Germinal center (tissue), 1 donor: ENCODE measurements around the gene METAP2.
"Not testable (repeated sequence)": the region's sequence is repeated elsewhere in the genome, so short reads cannot be mapped to it uniquely, and the experiment has no call there.

Experiments
- DNase-seq: peaks from one replicate; pipeline ENCODE4 v3.0.0; 2012; ENCODE audit warnings: mixed read lengths, low spot score

Gene METAP2

DNA sequence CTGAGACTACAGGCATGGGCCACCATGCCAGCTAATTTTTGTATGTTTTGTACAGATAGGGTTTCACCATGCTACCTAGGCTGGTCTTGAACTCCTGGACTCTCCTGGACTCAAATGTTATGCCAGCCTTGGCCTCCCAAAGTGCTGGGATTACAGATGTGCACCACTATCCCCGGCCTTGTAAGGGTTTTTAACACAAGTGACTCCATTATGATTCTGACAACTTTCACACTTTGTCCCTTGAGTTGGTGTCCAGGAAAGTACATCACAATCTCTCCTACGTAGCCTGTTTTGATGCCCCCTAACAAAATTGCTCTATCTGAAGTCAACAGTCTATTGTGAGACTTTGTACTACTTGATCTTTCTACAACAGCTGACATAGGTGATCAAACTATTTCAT, 11.4 kb upstream of the METAP2 start:
- DNase-seq: no peak

- DNase-seq: no peak
Measured at GRCh38 chr12:95463050-95463449, 10.9 kb upstream of the METAP2 start.

GRCh38 chr12:95463776-95464175, 10.2 kb upstream of the METAP2 start:
- not testable (repeated sequence) for DNase-seq

DNA sequence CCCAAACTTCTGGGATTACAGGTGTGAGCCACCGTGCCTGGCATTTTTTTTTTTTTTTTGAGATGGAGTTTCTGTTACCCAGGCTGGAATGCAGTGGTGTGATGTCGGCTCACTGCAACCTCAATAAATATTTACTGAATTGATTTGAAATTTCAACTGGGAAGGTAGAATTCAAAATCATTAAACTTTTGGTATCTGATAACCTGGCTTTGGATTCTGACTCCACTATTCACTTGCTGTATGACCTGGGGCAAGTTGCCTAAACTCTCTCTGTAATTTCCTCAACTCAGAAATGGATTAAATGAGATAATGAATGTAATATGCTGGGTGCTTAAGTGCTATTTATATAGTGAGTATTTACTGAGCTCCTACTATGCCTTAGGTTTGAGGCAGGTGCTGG, 8.7 kb upstream of the METAP2 start:
- no peak for DNase-seq

DNA sequence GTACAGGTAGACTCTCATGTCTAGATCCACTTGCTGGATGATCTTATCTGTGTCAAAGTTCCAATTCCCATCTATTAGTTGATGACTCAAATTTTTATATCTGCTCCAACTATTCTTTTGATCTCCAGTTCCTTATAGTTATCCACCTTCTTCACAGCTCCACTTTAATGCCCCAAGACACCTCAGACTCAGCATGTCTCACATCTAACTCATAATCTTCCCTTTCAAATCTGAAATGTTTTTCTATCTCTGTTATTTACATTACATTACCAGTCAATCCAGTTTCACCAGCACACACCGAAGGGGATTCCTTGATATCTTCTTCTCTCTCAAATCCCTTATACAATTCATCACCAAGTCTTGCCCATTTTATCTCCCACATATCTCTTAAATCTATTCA, 3.7 kb upstream of the METAP2 start:
- no peak for DNase-seq

DNA sequence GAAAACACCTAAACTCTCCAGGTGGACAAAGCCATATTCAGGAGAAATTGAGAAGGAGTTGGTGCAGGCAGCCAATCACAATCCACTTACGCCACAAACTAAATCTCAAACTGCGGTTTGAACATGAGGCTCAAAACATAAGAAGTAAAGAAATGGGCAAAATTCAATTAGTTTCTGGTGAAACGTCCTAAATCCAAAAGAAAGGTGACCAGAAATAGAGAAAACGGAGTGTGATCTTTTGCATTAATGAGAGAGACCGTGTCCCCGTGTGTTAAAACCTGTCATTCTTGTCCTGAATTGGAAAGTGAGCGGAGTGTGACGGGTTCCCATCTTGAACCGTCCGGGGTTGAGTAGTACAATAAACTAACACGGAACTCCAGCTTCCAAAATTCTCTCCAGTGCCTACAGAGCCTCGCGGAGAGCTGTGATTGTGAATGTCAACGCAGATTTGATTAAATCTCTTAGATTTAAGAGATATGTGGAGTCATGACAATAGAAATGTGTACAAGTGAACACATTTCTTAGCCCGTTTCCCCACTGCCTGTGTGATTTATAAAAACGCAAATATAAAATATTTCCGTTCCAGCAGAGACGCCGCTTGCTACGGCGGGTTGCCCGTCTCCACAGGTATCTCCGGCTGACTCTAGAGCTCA, 595 bp upstream of the METAP2 start:
- peak; percentile 48 for DNase-seq

DNA sequence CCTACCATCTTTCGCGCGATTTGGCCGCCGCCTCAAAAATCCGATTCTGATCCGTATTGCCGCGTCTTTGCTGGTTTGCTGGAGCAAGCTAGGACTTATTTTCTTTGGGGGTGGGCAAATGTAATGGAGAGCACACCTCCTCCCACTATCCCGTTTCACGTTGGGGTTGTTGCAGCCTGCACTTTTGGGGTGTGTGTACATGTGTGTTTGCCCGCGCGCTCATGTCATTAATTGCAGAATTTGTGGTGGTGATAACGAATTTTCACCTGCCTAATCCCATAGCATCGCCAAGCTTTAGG, 657 bp downstream of the METAP2 start:
- no peak for DNase-seq

DNA sequence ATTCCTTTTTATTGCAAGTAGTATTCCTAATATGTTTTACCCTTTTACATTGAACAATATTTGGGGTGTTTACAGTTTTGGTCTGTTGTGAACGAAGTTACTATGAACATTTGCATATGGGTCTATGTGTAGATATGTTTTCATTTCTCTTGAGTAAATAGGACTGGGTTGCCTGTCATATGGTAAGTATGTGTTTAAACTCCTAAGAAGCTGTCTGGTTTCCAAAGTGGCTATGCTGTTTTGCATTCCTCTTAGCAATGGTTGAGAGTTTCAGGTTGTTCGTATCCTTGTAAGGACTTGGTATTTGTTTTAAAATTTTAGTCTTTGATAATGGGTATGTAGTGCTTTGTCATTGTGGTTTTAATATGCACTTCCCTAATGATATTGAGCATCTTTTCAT, 6.3 kb downstream of the METAP2 start:
- no peak for DNase-seq

DNA sequence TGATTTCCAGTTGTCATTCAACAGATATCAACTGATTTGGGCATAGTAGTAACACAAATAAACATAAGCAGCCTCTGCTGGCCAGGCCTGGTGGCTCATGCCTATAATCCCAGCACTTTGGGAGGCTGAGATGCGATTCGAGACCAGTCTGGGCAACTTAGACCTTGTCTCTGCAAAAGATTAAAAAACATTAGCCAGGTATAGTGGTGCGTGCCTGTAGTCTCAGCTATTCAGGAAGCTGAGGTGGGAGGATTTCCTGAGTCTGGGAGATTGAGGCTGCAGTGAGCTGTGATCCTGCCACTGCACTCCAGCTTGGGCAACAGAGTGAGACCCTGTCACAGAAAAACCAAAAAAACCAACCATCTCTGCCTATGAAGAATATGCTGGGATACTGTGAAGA, 7.1 kb downstream of the METAP2 start:
- no peak for DNase-seq

DNA sequence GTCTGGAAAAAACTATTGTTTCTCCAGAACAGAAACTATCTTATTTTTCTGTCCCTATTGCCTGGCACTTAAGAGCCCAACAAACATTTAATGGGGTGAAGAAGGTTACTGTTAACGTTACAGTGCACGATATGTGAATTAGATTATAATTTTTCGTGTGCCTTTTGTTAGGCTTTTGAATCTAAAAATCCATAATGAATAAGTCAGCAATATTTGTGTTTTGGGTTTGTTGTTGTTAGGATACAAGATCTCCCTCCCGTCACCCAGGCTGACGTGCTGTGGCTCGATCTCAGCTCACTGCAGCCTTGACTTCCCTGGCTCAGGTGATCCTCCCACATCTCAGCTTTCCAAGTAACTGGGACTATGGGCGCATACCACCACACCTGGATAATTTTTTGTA, 7.9 kb downstream of the METAP2 start:
- DNase-seq: no peak

GRCh38 chr12:95482564-95482963, 8.6 kb downstream of the METAP2 start:
- not testable (repeated sequence) for DNase-seq

DNA sequence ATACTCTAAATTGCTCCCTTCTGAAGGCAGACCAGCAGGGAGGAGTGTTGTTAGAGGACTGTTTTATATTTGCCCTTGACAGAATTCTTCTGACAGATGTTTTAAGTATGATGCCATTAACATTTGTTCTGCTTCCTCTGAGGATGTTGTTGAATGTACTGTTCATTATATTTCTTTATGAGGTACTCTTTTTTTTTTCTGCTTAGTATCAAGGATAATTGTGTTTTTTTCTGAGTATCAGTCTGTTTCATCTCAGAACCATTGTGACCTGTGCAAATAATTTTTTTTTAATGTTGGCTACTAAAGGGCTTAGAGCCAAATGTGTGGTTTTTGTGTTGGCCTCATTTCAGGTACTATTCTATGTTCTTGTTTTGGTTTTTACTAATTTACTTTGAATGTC, 10.6 kb downstream of the METAP2 start:
- no peak for DNase-seq

DNA sequence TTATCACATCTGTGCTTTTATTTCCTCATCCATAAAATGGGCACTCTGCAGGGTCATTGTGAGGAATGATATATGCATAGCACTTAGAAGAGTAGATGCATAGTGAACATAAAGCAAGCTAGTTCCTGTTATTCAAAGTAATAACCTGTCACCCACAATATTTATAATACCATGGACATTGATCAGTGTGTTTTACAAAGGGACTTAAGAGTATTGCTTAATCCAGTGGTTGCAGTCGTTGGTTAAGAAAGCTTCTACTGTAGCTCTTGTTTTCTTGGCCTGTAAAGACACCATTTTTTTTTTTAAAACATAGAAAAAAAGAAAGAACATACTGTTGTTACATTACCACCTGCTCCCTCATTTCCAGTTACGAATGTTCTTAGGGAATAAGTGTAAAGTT, 13.1 kb downstream of the METAP2 start:
- DNase-seq: no peak

DNA sequence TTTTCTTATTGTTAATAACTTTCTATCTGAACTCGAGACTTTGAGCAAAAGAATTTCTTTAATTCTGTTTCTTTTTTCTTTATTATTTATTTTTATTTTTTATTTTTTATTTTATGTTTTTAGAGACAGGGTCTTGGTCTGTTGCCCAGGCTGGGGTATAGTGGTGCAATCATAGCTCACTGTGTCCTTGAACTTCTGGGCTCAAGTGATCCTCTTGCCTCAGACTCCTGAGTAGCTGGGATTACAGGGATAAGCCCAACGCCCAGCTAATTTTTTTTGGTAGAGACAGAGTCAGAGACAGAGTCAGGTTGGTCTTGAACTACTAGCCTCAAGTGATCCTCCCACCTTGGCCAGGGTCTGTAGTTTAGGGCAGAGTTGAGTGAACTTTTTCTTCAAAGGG, 18.5 kb downstream of the METAP2 start:
- no peak for DNase-seq

GRCh38 chr12:95494888-95495287, 20.9 kb downstream of the METAP2 start:
- no peak for DNase-seq

DNA sequence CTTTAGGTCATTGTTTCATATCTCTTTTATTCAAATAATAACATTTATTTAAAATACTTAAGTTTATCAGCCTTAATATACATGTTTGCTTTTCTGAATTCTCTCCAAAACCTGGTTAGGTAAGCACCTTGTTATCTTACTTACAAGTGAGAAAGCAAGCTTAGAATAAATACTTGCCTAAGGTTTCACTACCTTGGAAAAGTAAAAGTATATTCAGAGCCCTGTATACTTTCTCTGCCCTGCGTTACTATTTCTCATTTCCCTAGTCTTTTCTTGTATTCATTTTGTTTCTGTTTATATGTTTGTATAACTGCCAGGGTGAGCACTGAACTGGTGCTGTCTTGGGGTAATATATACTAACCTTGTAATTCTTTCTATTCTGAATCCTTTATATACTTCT, 21.5 kb downstream of the METAP2 start:
- no peak for DNase-seq

GRCh38 chr12:95497031-95497430, 23.1 kb downstream of the METAP2 start:
- no peak for DNase-seq

GRCh38 chr12:95498968-95499367, 25.0 kb downstream of the METAP2 start:
- no peak for DNase-seq

- no peak for DNase-seq
Measured at GRCh38 chr12:95499772-95500171, 25.8 kb downstream of the METAP2 start.

GRCh38 chr12:95504140-95504539, 30.2 kb downstream of the METAP2 start:
- no peak for DNase-seq

- no peak for DNase-seq
Measured at GRCh38 chr12:95505039-95505438, 31.1 kb downstream of the METAP2 start.

GRCh38 chr12:95506707-95507523, 33.0 kb downstream of the METAP2 start:
- no peak for DNase-seq

DNA sequence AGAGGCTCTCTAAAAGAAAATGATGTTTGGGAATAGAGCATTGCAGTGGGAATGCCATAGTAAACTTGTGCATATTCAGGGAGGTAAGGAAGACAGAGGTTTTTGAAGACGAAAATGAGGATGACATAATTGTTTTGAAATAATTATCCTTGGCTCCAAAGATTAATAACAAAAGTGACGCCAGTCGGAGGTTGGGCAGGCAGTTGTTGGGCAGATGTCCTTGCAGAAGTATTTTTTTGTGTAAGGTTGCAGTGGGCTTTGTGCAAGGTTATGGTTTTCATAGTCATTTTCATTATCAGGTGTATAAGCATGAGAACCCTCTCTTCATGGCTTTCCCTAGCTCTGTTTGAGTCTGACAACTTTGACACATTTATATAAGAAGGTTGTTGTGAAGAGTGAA, 35.3 kb downstream of the METAP2 start:
- no peak for DNase-seq

DNA sequence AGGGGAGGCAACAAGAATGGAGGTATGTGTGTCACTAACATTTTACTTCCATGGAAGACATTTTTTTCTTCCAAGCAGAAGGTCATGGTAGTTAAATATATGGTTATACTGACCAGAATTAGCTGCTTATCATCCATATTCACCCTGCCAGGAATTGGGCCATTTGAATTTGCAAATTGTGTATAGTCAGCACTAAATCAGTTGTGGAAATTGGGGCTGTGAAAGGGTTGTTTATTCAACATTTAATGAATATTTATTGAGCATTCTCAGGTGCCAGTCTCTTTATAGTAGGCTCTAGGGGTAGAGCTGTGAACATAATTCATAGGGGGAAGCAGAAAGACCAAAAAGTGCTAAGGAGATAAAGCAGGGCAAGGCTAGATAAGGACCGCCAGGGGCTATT, 38.0 kb downstream of the METAP2 start:
- DNase-seq: no peak
